Left kidney (tissue), 2 donors: Measurements from ENCODE around the gene VPS51. TPM values are rescaled to one million over a fixed set of nuclear protein-coding genes. Genes with fewer than 3 reads are reported as not detected.
"Not testable (repeated sequence)": the region's sequence is repeated elsewhere in the genome, so short reads cannot be mapped to it uniquely, and the experiment has no call there.

Source experiments
- DNase-seq: peaks from one replicate; pipeline ENCODE4 v3.0.0-alpha.2; 2013
- polyA plus RNA-seq: library from polyadenylated mRNA; unstranded; fragments of 120-200 nt; gene quantifications from one replicate; pipeline ENCODE4 v1.2.1, GENCODE V29; 2013; ENCODE audit not compliant: insufficient read length

Gene VPS51
- polyA plus RNA-seq, 1 donor, result 93.3 TPM

DNA sequence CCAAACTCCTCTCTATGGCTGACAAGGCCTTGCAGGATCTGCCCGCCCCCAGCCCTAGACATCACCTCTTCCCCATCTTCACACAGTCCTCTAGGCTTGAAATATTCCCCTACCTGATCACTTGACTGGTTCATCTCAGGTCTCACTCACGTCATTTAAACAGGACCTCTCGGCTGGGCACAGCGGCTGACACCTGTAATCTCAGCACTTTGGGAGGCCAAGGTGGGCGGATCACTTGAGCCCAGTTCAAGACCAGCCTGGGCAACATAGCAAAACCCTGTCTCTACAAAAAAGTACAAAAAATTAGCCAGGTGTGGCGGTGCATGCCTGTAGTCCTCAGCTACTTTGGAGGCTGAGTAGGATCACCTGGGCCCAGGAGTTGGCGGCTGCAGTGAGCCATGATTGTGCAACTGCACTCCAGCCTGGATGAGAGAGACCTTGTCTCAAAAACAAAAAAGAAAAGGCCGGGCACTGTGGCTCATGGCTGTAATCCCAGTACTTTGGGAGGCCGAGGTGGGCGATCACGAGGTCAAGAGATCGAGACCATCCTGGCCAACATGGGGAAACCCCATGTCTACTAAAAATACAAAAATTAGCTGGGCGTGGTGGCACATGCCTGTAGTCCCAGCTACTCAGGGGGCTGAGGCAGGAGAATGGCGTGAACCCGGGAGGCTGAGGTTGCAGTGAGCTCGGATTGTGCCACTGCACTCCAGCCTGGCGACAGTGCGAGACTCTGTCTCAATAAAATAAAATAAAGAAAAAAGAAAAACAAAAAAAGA lies 23.1 kb downstream of the VPS51 start:
- not testable (repeated sequence) for DNase-seq

- DNase-seq, result no peak
Measured at GRCh38 chr11:65119670-65119995, 23.6 kb downstream of the VPS51 start.

DNA sequence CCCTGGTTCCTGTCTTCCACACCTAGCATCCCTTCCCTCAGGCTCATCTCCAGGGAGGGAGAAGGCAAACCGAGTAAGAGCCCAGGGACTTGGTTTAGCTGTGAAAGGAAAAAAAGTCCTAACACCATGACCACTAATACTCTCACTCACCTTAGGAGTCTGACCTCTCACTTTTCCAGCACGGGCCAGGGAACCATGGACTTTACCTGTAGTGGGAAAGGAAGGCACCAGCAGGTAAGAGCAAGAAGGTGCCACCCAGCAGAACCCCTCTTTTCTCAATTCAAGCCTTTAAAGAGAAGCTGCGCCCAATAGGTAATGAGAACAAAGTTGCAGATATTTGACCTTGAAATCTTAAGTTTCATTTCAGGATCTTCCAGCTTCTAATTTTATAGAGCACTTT lies 24.8 kb downstream of the VPS51 start:
- no peak for DNase-seq

GRCh38 chr11:65121447-65121864 lies 25.4 kb downstream of the VPS51 start:
- no peak for DNase-seq

- peak; percentile 95 for DNase-seq
Measured at GRCh38 chr11:65121865-65122696, 26.1 kb downstream of the VPS51 start, which contains the start of the genes FAU and MRPL49. FAU (minus strand) TSS chr11:65122134; CDS start chr11:65121813, 321 bp downstream. MRPL49 (plus strand) TSS chr11:65122321; CDS start chr11:65122347, 26 bp downstream.

DNA sequence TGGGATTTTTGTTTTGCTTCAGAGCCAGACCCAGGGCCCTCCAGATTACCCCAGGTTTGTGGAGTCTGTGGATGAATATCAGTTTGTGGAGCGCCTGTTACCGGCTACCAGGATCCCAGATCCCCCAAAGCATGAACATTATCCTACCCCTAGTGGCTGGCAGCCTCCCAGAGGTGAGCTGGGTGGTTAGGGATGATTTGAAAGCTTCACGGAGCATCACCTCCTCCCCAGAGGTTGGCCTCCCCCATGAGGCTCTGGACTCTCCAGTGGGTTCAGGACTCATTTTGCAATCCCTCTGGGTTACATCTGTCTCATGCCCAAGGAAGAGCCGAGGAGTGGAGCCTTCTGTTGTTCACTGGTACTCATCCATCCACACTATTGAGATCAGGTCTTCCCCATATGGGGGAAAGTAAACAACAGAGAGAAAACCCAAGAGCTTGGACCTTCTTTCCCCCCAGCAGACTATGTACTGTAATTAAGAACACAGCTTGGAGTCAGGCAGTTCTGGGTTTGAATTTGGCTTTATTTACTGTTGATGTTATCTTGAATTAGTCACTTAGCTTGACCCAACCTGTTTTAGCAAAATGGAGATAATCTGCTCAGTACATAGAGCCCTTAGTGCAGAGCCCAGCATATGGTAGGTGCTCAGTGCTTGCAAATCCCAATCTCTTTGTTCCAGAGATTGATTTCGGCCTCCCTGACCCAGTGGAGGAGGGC lies 28.6 kb downstream of the VPS51 start:
- no peak for DNase-seq

DNA sequence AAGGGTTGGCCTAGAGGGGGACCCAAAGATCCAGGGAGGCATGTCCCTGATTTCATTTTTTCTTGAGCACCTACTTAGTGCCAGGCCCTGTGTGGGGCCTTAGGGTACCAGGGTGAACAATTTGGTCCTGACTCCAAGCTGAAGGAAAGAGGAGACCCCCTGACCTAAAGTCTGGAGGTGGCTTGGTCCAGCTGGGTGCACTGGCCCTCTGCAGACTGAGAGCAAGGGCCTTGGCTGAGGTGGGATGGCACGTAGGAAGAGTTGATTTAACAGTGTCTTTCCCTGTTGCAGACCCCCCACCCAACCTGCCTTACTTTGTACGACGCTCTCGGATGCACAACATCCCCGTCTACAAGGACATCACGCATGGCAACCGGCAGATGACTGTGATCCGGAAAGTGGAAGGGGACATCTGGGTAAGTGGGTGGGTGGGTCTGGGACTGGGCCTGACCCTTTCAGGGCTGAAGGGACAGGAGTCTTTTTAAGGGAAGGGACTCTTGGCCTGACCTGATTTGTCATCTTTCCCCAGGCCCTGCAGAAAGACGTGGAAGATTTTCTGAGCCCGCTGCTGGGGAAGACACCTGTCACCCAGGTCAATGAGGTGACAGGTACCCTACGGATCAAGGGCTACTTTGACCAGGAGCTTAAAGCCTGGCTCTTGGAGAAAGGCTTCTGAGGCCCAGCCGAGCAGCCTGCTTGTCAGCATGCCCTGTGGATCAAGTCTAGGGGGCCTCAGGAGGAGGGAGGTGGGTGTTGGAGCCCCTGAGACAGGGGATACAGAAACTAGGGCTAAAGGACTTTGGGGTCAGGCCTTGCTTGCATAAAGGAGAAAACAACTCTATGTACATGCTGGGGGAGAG lies 29.4 kb downstream of the VPS51 start:
- no peak for DNase-seq

- DNase-seq, result no peak
Measured at GRCh38 chr11:65126624-65127274, 30.7 kb downstream of the VPS51 start.

- DNase-seq, result no peak
Measured at GRCh38 chr11:65127473-65128181, 31.6 kb downstream of the VPS51 start.

GRCh38 chr11:65128182-65129145 lies 32.5 kb downstream of the VPS51 start:
- DNase-seq, result no peak

DNA sequence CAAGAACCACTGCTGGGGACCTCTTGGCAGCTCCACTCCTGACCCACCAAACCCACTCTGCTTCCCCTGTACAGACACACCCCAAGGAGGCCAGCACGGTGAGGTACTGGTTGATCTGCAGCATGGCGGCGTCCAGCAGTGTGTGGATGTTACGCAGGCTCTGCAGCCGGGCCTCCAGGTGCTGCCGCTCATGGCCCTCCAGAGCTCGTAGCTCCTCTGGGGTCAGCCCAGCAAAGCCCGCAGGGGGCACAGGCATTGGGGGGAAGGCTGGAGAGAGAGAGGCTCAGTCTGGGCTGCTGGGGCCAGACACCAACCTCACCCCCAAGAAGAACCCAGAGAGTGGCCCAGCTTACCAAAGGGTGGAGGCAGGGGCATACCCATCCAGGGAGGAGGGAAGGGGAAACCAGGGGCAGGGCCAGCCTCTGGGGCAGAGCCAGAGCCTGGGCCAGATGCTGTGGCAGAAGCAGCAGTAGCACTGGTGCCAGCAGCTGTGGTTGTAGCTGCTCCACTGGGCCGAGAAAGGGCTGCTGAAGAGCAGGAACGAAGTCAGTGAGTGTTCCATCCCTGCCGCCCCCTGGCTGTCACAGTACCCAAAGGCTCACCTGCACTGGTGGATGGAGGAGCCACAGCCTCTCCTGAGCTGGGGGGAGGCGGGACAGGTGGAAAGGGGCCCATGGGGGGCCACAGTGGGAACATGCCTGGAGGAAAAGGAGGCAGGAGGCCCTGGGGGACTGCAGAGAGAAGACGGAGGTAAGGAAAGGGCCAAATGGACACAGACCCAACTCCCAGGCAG lies 33.8 kb downstream of the VPS51 start:
- no peak for DNase-seq

GRCh38 chr11:65130631-65131416 lies 34.8 kb downstream of the VPS51 start:
- DNase-seq, result no peak

GRCh38 chr11:65131417-65131776 lies 35.4 kb downstream of the VPS51 start:
- DNase-seq, result no peak

DNA sequence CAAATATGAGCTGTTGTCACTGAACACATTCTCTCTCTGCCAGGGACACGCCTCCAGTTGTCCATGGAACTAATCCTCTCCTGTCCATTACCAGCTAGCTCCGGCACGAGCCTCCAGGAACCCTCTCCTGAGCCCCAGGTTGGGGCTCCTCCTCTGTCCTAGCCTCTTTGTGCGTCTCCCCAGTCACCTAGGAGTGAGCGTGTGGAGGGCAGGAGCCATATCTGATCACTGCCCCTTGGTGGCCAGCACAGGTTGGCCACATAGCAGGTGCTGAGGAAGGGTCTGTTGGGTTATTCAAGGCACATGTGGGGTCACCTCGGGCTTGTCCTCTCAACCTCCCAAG lies 35.9 kb downstream of the VPS51 start:
- DNase-seq, result no peak

GRCh38 chr11:65132238-65132987 lies 36.4 kb downstream of the VPS51 start:
- DNase-seq, result no peak

GRCh38 chr11:65132988-65133700 lies 37.1 kb downstream of the VPS51 start:
- DNase-seq, result no peak
